NCI-H187 (cell line): ENCODE data around the gene ZNF618.
"Not testable (repeated sequence)": the region's sequence is repeated elsewhere in the genome, so short reads cannot be mapped to it uniquely, and the experiment has no call there.

Experiments
- DNase-seq, 2 experiments: peaks; one replicate each; lab custom pipeline; 2025; lab: John Stamatoyannopoulos, UW

ZNF618 gene

DNA sequence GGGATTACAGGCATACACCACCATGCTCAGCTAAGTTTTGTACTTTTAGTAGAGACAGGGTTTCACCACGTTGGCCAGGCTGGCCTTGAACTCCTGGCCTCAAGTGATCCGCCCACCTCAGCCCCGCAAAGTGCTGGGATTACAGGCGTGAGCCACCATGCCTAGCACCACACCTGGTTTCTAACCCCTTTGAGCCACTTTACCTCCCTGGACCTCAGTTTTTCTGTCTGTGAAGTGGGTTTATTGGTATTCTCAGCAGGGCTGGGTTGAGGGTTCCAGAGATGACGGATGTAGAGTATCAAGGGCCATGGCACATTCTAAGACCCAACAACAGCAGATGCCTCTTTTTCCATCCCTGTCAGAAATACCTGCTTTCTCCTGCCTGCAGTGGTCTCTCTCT lies 163.4 kb downstream of the ZNF618 start:
- no peak for DNase-seq

DNA sequence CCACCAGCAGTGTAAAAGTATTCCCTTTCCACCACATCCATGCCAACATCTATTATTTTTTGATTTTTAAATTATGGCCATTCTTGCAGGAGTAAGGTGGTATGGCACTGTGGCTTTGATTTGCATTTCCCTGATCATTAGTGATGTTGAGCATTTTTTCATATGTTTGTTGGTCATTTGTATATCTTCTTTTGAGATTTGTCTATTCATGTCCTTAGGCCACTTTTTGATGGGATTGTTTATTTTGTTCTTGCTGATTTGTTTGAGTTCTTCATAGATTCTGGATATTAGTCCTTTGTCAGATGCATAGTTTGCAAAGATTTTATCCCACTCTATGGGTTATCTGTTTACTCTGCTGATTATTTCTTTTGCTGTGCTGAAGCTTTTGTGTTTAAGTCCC lies 167.6 kb downstream of the ZNF618 start:
- not testable (repeated sequence) for DNase-seq

DNA sequence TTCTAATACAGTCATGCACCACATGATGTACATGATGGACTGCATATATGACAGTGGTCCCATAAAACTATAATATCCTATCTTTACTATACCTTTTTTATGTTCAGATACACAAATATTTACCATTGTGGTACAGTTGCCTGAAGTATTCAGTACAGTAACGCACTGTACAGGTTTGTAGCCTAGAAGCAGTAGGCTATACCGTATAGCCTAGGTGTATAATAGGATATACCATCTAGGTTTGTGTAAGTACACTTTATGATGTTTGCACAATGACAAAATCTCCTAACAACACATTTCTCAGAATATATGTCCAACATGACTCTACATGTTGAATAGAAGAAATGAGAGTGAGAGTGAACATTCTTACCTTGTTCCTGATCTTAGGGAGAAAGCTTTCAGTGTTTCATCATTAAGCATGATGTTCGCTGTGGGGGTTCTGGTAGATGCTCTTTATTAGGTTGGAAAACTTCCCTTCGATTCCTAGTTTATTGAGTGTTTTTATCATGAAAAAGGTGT lies 170.2 kb downstream of the ZNF618 start:
- DNase-seq: no peak

DNA sequence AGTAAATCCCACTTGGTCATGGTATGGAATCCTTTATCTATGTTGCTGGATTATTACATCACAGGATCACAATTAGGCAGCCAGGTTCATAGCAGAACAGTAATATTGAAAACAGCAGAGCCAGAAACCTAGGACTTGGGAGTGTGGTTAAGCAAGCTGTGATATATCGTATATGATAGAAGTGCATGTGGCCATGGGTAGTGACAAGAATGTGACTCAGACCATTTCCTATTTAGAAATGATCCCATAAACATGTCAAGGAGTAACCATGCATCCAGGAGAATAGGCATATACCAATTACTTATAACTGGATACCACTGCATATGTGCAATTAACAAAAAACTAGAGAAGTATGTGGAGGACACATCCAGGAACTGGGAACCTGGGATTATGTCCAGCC lies 170.8 kb downstream of the ZNF618 start:
- no peak for DNase-seq

DNA sequence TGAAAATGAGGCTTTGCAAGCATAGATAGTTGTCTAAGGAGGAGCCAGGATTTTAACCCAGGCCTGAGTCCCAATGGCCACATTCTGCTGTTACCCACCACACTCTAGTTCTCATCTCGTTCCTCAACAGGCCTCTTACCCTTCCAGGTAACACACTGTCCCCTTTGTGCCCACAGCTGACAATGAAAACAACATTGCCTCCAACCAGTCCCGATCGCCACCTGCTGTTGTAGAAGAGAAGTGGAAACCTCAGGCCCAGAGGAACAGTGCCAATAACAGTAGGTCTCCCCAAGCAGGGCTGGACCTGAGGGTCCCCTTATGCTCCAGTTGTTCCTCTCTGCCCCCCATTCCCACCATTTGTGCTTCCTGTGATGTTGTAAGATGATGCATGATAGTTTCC lies 171.6 kb downstream of the ZNF618 start:
- DNase-seq: no peak

DNA sequence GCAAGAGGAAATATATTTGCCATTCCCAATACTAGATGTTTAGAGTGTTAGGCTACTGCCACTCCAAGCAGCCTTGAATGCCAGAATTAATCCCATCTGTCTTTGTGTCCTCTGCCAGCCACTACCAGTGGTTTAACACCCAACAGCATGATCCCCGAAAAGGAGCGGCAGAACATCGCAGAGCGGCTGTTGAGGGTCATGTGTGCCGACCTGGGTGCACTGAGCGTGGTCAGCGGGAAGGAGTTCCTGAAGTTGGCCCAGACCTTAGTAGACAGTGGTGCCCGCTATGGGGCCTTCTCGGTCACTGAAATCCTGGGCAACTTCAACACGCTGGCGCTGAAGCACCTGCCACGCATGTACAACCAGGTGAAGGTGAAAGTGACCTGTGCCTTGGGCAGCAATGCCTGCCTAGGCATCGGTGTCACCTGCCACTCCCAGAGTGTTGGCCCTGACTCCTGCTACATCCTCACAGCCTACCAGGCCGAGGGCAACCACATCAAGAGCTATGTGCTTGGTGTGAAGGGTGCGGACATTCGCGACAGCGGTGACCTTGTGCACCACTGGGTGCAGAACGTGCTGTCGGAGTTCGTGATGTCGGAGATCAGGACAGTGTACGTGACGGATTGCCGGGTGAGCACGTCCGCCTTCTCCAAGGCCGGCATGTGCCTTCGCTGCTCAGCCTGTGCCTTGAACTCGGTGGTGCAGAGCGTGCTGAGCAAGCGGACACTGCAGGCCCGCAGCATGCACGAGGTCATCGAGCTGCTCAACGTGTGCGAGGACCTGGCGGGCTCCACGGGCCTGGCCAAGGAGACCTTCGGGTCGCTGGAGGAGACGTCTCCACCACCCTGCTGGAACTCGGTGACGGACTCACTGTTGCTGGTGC lies 172.7 kb downstream of the ZNF618 start:
- no peak for DNase-seq

DNA sequence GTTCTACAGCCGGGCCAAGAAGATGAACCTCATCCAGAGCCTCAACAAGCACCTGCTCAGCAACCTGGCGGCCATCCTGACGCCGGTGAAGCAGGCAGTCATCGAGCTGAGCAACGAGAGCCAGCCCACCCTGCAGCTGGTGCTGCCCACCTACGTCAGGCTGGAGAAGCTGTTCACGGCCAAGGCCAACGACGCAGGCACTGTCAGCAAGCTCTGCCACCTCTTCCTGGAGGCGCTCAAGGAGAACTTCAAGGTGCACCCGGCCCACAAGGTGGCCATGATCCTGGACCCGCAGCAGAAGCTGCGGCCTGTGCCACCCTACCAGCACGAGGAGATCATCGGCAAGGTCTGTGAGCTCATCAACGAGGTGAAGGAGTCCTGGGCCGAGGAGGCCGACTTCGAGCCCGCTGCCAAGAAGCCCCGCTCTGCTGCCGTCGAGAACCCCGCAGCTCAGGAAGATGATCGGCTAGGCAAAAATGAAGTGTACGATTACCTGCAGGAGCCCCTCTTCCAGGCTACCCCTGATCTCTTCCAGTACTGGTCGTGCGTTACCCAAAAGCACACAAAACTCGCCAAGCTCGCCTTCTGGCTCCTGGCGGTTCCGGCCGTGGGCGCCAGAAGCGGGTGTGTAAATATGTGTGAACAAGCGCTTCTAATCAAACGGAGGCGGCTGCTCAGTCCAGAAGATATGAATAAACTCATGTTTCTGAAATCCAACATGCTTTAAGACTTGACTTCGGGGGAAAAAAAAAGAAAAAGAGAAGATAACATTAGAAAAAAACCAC lies 173.5 kb downstream of the ZNF618 start:
- no peak for DNase-seq

DNA sequence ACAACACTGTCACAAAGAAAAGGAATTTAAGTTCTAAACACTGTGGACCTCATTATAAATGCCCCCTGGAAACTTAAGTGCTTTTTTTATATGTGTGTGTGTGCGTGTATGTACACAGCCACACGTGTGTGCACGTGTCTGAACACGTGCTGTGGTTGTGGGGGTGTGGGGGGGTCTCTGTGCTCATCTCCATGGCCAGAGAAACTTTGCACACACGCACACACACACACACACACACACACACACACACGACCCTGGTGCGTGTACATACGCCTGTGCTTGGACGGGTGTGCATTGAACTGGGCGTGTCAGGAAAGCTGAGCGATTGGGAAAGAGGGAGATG lies 174.1 kb downstream of the ZNF618 start:
- no peak for DNase-seq

DNA sequence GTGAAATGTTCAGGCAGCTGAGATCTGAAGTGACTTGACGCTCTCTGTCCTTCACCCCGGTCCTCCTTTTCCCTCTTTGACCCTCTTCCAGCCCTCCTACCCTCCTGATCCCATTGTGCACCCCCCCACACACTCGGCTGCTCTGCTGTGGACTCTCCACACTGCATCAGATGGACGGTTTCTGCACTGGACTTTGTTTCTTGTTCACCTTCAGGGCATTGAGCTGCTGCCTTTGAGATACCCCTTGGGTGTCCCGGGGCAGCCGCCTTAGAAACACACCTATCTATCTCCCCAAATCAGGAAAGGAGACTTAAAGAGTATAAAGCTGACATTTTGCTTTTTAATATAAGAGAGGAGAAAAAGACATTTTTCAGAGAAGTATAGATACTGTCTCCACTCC lies 174.5 kb downstream of the ZNF618 start:
- DNase-seq: no peak

DNA sequence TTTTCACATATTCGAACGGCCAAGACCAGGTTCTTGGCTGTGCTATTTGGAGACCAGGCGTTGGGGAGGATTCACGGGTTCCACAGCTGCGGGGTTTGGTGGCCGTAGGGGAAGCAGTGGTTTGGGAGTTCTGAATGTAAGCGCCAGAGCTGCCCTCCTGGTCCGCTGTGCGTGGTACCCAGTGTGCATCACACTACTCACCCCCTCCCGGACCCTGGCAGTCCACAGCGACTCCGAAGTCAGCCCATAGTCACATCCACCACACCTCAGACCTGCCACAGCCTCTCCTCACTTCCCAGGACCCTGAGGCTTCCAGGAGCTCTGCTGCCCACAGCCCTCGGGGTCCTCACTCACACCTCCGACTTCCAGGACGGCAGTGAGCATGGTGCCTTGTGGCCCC lies 175.2 kb downstream of the ZNF618 start:
- DNase-seq: no peak

DNA sequence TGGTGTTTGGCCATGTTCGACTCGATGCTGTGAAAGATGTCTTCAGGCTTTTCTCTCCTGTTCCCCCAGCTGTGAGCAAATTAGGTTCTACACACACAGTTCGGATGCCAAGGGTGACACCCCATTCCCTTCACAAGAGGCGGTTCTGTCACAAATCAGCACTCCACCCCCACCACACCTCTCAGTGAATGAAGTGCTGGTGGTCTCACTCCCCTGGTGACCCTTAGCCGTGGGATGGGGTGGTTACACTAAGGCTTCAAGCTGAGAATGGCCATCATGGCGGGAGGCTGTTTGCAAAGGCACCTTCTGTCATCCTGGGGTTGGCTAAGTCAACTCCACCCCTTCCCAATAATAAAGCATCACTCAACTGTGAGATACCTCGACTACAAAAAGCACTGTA lies 175.6 kb downstream of the ZNF618 start:
- no peak for DNase-seq

DNA sequence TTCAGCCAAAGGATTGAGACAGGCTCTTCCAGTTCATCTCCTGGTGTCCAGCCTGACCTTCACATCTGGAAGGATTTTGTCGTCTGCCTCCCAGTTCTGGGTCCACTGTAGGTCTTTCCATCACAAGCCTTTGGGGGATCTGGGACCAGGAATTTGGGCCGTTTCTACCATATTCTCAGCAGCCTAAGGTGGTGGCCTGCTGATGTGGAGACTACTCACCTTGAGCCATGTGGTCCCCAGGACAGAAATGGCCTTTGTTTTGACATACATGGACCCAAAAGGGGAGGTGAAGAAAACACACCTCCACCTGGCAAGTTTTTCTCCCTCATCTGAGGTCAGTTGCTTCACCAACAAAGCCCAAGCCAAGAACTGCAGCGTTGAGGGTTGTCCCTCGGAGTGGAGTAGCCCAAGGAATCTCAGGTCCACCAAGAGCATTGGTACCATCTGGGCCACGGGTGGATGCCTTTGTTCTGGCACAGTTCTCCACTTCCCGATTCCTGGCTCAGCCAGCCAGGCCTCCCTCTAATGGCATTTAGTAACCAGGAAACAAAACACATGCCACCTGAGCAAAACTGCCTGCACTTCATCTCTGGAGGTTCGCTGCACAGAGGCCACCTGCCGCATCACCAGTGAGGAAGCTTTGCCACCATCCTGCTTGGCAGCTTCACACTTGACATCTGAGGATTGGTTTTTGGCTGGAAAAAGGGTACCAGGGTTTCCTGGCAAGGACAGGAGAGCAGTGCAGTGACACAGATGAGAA lies 177.3 kb downstream of the ZNF618 start:
- no peak for DNase-seq

DNA sequence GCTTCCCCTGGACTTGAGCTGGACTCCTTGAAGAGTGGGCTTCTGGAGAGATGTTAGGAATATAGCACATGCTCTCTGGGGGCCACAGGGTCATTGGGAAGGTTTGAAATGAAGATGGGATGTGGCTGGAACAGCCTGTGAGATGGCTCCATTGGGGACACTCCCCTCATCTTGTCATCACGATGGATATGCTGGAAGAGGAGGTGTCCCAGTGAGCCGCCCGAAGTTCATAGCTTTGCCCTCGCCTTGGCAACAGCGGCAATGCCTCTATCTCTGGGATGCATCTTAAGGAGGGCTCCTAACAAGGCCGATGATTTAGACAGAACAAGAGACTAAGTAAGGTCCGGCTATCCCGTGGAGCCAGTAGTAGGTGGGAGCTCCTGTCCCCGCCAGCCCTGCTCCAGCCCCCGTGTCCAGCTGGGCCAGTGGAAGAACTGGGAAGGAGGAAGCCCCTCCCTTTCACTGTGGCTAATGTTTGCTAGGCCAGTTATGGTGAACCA lies 178.1 kb downstream of the ZNF618 start:
- DNase-seq: no peak

DNA sequence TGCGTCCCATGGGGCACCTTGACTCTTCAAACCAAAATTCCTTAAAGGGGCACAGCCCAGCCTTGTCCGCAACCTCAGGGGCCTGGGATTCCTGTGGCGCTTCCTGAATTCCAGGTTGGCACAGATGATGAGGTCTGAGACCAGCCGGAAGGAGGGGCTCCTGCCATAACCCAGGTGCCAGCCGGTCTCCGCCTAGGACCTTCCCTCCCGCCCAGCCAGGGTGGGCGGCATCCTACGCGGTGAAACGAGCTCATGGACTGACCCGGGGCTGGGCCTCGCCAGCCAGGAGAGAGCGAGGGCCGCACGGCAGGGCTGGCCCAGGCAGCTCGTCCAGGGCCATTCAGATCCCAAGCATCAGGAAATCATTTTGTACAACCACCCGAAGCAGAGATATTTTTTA lies 179.0 kb downstream of the ZNF618 start:
- no peak for DNase-seq

DNA sequence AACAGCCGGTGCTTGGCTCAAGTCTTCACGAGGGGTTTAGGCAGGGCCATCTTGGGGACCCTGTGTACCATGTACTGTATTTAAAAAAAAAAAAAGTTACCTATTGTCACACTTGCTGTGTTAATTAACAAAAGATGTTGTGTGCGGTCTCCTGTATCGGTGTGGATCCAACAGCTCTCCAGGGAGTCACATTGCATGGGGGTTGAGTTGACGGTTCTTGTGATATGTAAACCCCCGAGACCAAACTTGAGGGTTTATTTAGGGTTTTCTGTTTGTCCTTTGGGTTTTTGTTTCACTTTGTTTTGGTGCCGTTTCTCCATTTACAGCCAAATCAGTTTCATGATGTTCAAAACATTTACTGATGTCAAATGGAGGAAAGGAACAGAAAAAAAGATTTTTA lies 179.8 kb downstream of the ZNF618 start:
- DNase-seq: no peak

DNA sequence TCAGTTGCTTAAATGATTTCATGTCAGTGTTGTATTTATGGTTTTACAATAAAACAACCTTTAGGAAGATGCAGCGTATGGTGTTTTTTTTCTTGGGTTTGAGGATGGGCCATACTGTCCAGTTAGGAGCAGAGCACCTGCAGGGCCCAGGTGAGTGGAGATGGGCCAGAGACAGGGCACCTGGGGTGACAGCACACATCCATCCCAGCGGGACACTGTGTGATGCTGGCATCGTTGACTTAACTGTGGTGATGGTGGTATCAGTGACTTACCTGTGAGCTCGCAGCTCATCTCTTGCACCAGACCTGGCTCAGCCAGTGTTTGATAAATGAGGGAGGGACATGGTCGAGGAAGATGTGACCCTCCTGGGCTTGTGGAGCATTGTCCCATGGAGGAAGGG lies 180.4 kb downstream of the ZNF618 start:
- DNase-seq: no peak

DNA sequence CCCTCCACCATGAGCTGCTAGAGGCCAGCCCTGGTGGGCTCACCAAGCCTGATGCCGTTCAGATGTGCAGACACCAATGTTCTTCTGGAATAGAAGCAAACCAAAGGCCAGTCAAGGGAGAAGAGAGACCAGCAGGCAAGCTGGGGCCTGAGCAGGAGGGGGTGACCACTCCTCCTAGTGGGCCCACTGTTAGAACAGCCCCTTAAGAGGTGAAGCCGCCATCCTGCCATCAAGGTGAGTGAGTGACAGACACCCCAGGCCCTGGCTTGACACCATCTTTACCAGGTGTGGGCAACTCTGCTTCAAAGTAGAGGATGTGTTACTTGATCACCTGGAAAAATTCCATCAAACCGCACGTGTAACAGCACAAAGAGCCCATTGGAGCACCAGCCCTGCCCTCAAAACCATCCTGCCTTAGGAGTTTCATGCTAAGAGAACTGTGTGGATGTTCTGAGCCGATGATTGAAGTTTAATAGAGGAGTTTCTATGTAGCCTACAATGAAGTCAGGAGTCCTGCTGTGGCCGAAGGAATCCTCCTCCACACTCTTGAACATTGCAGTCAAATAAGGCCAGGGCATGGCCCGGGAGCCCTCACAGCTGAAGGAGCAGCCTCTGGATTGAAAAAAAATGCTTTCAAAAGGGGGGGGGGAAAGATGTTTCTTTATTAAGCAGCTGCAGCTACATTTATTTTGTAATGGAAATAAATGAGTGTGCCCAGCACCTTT lies 181.2 kb downstream of the ZNF618 start:
- no peak for DNase-seq

DNA sequence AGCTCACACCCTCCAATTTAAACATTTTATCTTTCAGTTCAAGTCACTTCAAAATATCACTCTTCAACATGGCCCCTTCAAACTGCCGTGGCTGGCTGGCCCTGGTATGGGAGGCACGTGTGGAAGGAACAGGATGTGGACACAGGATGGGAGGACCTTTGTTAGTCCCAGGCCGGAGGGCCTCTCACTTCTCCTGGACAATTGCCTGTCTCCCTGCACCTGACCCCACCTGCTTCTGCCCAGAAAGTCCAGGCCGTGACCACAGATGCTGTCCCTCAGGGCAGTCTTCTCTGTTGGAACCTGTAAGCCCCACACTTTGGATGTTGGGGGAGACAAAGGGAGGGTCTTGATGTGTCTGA lies 182.6 kb downstream of the ZNF618 start:
- no peak for DNase-seq

DNA sequence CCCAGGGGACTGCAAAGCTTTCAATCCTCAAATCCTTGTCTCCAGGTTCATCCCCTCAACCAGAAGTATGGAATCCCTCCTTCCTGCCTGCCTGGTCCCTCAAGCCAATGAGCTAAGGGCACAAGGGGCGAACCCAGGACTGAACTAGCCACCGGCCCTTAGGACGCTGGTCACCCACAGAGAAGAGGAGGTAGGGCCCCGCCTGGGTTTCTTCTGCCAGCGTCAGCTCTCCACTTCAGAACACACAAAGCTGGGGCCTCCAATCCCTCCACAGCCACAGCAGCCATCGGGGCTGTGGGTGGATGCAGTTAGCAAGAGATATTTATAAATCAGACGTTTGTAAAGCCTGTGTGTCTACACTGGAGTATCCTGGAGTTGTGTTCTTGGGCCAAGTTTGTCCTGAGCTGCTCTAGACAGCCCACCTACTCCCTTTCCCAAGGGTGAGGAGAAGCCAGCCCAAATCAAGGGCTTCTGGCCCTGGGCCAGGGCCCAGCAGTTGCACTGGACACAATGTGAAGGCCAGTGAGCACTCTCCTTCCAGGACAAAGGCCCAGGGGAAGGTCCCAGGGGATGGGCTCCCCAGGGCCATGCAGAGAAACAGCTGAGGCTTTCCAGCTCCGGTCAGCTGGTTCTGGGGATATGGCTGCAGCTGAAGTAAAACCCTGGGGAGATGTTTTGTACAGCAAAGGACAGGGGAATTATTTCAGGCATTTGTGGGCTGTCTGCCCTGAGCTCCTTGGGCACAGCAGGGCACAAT lies 183.1 kb downstream of the ZNF618 start:
- no peak for DNase-seq

DNA sequence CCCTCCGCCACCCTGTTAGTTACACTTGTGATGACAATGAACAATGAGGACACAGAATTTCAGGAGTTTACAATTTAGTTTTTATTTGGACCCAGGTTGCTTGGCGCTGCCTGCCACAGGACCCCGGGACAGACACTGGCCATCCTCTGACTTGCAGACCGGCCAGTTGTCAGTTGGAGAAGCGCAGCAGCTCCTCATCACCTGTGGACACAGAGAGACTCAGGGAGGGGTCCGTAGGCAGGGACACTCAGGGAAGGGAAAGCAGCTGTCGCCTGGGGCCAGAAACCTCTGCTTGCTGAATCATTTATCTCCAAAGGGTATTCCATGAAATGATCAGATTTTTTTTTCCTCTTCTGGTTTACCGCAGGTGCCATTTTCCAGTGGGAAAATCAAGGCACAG lies 184.0 kb downstream of the ZNF618 start:
- DNase-seq: no peak

DNA sequence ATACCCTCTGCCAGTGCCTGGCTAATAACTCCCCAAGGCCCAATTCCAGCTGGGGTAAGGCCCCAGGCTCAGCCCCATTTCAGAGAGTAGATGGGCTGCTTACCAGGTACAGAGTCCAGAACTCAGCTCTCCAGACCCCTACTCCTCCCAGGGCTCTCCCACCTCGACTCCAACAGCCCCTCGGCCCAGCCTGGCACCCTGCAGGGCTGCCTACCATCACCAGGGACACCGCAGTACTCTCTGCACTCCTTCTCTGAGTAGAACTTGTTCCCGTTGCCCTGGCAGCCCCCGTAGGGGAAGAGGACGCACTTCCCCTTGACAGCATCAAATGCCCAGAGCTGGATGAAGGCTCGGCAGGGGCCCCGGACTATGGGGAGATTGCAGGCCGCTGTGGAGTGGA lies 184.6 kb downstream of the ZNF618 start:
- no peak for DNase-seq
